AG10803 (cell line): ENCODE data around the gene MYMX.

ENCODE experiments used
- DNase-seq: peaks from one replicate; pipeline ENCODE4 v3.0.0; 2010; ENCODE audit warnings: low read depth
- H3K4me3 ChIP-seq: 2 replicates; pipeline ENCODE4 v1.5.1; 2011; ENCODE audit warnings: mild to moderate bottlenecking, low read length, control low read depth
- TF ChIP-seq, protein P1 (sequence below): conservative IDR thresholded peaks from 2 replicates; pipeline ENCODE4 v1.5.1; 2011; ENCODE audit warnings: mild to moderate bottlenecking, low read length, control low read depth, inconsistent platforms

Gene MYMX

DNA sequence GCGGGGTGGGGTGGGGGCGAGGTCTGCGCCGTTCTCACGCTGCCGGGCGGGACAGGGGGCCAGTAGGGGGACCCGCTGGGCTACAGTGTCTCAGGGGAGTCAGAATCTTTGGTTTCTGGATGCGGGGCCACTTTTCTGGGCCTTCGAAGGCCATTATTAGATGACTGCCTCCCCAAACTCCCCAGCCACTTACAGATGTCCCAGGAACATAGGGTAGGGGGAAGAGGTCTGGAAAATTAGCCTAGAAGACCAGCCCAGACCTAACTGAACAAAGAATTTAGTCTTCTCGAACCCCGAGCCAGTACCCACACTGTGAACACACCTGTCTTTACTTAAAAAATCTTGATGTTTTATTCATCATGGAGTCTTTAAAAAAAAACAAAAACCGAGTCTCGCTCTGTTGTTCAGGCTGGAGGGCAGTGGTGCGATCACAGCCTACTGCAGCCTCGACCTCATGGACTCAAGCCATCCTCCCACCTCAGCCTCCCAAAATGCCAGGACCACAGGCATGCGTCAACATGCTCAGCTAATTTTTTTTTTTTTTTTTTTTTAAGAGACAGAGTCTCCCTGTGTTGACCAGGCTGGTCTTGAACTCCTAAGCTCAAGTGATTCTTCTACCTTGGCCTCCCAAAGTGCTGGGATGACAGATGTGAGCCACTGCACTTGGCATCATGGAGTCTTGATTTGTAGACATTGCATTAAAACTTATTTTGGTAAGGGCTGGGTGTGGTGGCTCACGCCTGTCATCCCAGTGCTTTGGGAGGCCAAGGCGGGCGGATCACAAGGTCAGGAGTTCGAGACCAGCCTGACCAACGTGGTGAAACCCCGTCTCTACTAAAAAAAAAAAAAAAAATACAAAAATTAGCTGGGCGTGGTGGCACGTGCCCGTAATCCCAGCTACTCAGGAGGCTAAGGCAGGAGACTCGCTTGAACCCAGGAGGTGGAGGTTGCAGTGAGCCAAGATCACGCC lies 3.4 kb downstream of the MYMX start:
- H3K4me3 ChIP-seq: no peak overlapping the region
- no peak for DNase-seq
- TF ChIP-seq, protein P1, sequence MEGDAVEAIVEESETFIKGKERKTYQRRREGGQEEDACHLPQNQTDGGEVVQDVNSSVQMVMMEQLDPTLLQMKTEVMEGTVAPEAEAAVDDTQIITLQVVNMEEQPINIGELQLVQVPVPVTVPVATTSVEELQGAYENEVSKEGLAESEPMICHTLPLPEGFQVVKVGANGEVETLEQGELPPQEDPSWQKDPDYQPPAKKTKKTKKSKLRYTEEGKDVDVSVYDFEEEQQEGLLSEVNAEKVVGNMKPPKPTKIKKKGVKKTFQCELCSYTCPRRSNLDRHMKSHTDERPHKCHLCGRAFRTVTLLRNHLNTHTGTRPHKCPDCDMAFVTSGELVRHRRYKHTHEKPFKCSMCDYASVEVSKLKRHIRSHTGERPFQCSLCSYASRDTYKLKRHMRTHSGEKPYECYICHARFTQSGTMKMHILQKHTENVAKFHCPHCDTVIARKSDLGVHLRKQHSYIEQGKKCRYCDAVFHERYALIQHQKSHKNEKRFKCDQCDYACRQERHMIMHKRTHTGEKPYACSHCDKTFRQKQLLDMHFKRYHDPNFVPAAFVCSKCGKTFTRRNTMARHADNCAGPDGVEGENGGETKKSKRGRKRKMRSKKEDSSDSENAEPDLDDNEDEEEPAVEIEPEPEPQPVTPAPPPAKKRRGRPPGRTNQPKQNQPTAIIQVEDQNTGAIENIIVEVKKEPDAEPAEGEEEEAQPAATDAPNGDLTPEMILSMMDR: no peak

DNA sequence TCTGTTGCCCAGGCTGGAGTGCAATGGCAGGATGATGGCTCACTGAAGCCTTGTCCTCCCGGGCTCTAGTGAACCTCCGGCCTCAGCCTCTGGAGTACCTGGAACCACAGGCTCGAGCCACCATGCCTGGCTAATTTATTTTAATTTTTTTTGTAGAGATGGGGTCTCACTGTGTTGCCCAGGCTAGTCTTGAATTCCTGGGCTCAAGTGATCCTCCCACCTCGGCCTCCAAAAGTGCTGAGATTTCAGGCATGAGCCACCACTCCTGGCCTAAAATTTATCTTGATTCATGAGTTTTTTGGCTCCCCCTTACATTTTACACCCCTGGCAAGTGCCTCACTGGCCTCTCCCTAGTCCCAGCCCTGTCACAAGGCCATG lies 4.2 kb downstream of the MYMX start:
- TF ChIP-seq, protein P1: no peak
- no peak overlapping the region for H3K4me3 ChIP-seq
- DNase-seq: no peak

DNA sequence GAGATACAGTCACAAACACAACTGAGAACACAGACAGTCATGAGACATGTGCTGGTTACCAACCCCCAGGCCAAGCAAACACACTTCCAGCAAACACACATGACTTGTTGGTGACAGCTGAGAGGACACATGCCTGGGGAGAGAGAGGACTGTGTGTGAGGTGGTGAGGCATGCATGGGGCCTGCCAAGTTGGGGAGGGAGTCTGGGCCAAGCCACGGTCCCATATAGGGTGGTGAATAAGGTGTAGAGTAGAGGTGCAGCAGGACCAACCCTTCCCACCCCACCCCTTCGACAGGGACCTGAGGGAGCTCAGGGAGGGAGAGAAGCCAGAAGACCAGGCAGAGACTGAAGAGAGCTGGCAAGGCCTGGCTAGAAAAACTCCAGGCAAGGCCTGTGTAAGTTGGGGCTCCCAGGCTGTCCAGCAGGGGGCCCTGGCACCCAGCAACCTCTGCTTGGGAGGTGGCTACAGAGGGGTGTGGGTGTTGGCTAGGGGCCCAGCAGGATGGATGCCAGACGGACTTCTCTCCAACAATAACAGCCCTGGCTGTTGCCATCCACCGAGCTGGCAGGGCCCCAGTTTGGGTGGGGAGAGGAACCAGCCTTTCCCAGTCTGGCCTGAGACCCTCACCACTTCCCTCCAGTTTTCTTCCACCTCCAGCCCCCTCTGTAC lies 4.7 kb downstream of the MYMX start:
- peak; percentile 77 for DNase-seq
- H3K4me3 ChIP-seq: no peak overlapping the region
- TF ChIP-seq, protein P1: peak; percentile 69

DNA sequence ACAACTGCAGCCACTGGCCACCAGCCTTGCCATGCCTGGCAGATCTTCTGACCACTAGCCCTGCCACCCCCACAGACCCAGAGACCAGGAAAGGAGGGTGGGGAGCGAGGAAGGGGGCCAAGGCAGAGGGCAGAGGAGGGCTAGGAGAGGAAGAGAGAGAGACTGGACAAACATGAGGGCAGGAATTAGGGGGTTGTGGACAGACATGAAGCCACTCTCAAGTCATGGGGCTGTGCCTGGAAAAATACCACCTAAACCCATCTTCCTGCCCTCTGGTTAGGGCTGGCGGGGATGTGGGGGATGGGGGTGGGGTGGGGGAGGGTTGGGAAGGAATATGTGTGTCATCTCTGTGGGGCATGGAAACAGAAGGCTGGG lies 5.2 kb downstream of the MYMX start:
- DNase-seq: no peak
- H3K4me3 ChIP-seq: no peak overlapping the region
- TF ChIP-seq, protein P1: no peak

DNA sequence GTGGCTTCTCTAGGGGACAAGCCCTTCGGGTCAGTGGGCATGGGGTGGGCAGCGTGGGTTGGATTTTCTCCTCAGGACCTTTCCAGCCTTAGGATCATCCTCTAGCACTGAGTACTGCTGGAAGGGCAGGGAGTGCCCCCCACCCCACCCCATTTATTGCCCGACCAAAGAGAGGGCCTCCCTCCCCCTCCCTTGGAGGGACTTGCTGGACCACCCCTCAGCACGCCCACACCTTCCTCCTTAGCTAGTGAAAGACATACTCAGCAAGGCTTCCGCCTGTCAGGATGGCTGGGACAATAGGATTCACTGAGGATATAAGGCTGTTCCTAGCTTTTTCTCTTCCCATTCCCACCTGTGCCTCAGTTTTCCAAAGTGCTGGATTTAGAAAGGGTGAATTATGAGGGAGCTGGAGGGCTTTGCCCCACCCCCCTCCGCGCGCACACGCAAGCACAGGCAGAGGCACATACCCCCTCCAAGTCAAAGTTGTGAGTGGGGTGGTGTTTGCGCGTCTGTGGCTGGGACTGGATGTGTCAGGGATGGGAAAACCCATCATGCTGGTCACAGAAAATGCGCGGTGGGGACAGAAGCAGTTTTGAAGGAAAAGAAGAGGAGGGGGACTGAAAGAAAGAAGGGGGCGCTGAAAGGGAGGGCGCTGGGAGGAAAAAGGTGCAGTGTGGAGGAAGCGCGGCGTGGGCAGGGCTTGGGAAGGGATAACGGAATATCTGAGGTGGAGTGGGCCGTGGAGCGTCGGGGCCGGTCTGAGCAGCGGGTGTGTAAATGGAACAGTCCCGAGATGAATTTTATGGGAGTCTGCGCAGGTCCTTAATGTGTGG lies 6.0 kb downstream of the MYMX start:
- TF ChIP-seq, protein P1: no peak
- no peak for DNase-seq
- H3K4me3 ChIP-seq: peak overlapping the region; percentile 57

DNA sequence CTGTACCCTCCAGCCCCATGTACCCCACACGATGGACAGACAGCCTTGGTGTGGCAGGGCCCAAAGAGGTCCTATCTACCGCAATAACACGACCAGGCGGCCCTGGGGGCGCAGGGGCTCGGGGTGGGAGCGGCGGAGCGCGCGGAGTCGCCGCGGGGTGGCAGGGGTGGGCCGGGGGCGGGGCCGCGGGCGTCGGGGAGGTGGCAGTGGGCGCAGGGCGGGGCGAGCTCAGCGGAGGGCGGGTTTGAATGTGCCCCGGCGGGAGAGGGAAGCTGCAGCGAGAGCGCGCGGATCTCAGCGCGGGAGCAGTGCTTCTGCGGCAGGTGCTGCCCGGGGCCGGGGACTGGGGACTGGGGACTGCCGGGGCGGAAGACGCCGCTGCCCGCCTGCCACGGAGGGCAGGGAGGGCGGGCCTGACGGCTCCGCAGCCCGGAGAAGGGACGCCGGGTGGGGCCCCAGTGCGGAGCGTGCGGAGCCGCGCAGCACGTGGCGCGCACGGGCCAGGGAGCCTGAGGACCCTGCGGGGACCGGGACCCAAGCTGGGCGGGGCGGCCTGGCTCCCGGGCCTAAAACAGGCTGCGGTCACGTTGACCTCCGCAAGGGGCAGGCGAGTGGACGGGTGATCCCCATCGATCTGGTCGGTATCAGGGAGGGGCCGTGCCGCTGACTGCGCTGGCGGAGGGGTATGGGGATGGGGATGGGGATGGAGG lies 6.7 kb downstream of the MYMX start, which contains the start of gene SLC29A1:
TSS of gene SLC29A1 (plus strand) at position 277 of the 710 bp plus-strand sequence. CDS start 3,719 bp downstream, outside the sequence.
- TF ChIP-seq, protein P1: peak; percentile 23
- DNase-seq: no peak

More for the DNA sequence above, 6.7 kb downstream of the MYMX start, which contains the start of gene SLC29A1:
- peak within 1 kb of the TSS; percentile 57 for H3K4me3 ChIP-seq
